ENCODE measurements around the gene ADAMTSL1.

The ADAMTSL1 gene

GRCh38 chr9:18743971-18744370 lies 270.0 kb downstream of the ADAMTSL1 start:
- DNase-seq, result peak; percentile 60

GRCh38 chr9:18745710-18746109 lies 271.8 kb downstream of the ADAMTSL1 start:
- no peak for DNase-seq

GRCh38 chr9:18746631-18747030 lies 272.7 kb downstream of the ADAMTSL1 start:
- no peak for DNase-seq

GRCh38 chr9:18747595-18747994 lies 273.6 kb downstream of the ADAMTSL1 start:
- DNase-seq, result no peak

GRCh38 chr9:18748251-18748701 lies 274.3 kb downstream of the ADAMTSL1 start:
- DNase-seq, result no peak

- no peak for DNase-seq
These were observed 275.8 kb downstream of the ADAMTSL1 start for GRCh38 chr9:18749711-18750110.

- DNase-seq, result no peak
These were observed 280.0 kb downstream of the ADAMTSL1 start for GRCh38 chr9:18753904-18754303.

GRCh38 chr9:18754537-18754936 lies 280.6 kb downstream of the ADAMTSL1 start:
- peak; percentile 9 for DNase-seq

GRCh38 chr9:18755263-18755662 lies 281.3 kb downstream of the ADAMTSL1 start:
- DNase-seq, result no peak

GRCh38 chr9:18756712-18757125 lies 282.8 kb downstream of the ADAMTSL1 start:
- no peak for DNase-seq

GRCh38 chr9:18759827-18760226 lies 285.9 kb downstream of the ADAMTSL1 start:
- no peak for DNase-seq

GRCh38 chr9:18761742-18762300 lies 287.9 kb downstream of the ADAMTSL1 start:
- no peak for DNase-seq

GRCh38 chr9:18766989-18767550 lies 293.1 kb downstream of the ADAMTSL1 start:
- DNase-seq, result peak; percentile 11

- no peak for DNase-seq
These were observed 295.1 kb downstream of the ADAMTSL1 start for GRCh38 chr9:18768951-18769622.

GRCh38 chr9:18770131-18770908 lies 296.4 kb downstream of the ADAMTSL1 start:
- DNase-seq, result no peak

- DNase-seq, result no peak
These were observed 297.1 kb downstream of the ADAMTSL1 start for GRCh38 chr9:18771011-18771410.

- no peak for DNase-seq
These were observed 297.8 kb downstream of the ADAMTSL1 start for GRCh38 chr9:18771763-18772162.

GRCh38 chr9:18775241-18775640 lies 301.3 kb downstream of the ADAMTSL1 start:
- DNase-seq, result no peak

GRCh38 chr9:18775930-18776329 lies 302.0 kb downstream of the ADAMTSL1 start:
- no peak for DNase-seq

GRCh38 chr9:18776836-18777820 lies 303.2 kb downstream of the ADAMTSL1 start:
- DNase-seq, result no peak

- DNase-seq, result no peak
These were observed 304.2 kb downstream of the ADAMTSL1 start for GRCh38 chr9:18778147-18778546.

GRCh38 chr9:18778846-18779245 lies 304.9 kb downstream of the ADAMTSL1 start:
- DNase-seq, result no peak
